NCI-H187 (cell line): ENCODE results near the gene NIT1.

Source experiments
- DNase-seq, 2 experiments: peaks; one replicate each; lab custom pipeline; 2025; lab: John Stamatoyannopoulos, UW

NIT1 gene

DNA sequence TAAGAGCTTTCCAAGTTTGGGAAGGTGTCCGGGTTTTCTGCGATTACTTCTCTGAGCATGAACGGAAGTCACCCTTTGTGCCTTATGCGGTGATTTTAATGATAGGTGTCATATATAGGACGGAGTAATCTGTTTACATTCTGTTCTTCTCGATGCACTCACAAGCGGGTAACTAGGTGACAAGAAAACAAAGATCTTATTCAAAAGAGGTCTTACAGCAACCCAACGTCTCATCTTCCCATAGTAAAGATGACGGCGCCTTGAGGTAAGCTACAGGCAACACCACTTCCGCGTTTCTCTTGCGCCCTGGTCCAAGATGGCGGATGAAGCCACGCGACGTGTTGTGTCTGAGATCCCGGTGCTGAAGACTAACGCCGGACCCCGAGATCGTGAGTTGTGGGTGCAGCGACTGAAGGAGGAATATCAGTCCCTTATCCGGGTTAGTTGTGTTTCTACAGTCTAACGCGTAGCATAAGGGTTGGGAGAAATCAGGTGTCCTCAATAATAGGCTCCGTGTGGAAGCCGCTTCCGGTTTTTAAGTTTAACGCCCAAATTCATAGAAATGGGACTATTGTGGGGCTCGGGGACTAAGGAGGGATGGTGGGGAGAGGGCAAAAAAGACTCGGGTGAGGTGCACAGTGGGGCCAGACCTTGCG lies 35.9 kb downstream of the NIT1 start, which contains the start of gene UFC1:
Gene UFC1, plus strand, starts transcription at position 297 of the 656 bp plus-strand sequence. Its CDS starts 20 bp downstream, at position 317.
- DNase-seq: peak; percentile 93 to 94

DNA sequence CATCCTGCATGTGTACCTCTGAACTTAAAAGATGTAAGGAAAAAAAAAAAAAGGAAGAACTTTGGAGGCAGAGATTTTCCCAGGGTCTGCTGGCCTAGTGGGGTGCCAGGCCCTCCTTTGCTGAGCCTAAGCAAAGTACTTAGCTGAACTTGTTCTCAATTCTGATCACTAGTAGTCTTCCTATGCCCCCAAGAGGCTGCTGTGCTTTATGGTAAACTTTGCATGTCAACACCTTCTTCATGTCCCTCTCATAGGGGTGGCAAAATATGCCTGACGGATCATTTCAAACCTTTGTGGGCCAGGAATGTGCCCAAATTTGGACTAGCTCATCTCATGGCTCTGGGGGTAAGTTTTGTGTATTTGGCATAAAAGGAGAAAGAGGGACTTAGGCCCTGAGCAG lies 40.0 kb downstream of the NIT1 start:
- DNase-seq: no peak

DNA sequence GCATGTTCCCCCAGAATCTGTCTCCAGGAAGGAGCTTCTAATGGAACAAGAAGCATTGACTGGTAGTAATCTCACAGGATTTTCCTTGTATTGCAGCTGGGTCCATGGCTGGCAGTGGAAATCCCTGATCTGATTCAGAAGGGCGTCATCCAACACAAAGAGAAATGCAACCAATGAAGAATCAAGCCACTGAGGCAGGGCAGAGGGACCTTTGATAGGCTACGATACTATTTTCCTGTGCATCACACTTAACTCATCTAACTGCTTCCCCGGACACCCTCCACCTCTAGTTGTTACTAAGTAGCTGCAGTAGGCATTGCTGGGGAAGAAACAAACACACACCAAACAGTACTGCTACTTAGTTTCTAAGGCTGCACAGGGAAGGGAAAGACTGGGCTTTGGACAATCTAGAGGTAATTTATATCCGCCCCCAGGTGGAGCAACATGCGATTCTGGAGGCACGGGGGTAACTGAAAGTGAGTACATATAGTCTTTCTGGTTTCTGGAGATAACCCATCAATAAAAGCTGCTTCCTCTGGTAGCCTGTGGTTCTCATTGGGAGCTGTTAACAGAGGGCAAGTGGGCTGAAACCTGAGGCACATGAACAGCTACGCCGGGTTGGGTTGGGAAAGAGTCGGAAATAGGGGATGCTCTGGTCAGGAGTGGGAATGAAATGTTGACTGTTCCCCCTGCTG lies 40.6 kb downstream of the NIT1 start:
- DNase-seq: no peak

DNA sequence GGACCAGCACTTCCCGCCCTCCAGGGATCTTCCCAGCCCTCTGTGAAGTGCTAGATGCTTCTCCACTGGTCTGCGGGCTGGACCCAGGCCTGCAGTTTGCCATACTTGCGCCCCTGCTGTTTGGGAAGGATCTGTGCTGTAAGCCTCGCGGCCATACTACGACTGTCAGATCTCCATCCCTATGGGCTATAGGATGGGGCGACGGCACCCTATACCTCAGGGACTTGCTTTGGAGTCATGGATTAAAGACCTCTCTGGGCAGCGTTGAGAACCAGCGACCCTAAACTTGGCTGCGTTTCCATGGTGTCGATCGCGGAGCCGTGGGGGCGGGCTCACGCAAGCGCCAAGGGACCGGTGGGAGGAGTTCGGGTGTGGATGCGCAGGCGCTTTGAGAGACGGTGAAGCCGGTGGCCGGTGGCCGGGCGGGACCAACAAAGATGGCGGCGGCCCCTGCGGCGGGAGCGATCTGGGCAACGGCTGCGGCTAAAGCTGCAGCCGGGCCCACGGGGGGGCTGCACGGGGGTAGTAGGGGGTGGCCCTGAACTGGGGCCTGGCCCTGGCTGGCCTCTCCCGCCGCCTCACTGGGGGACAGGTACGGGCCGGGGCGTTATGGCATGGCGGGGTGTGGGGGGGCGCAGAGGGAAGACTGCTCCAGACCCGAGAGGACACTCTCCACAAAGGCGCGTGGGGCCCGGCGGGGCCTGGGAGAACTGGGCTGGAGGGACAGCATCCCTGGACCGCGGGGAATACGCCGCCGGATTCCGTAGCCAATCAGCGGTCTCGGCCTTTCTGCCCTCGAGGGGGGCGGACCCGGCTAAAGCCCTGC lies 41.4 kb downstream of the NIT1 start, which contains the start of gene USP21:
Gene USP21, plus strand, starts transcription at position 414 of the 826 bp plus-strand sequence. CDS start 1,141 bp downstream, outside the sequence.
- peak; percentile 96 to 98 for DNase-seq

DNA sequence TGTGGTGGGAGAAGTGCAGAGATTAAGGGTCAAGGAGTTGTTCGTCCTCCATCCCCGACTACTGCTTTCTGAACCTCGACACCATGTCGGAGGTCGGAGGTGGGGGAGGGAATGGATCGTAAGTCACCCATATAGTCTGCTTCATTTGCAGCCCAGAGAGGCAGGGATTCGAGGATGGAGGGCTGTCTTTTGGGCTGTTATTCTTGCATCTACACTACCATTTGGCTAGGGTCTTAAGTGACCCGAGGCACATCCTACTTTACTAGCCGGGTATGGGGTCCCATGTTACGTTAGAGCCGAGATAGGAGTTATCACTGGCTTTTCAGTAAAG lies 42.0 kb downstream of the NIT1 start:
- no peak for DNase-seq

DNA sequence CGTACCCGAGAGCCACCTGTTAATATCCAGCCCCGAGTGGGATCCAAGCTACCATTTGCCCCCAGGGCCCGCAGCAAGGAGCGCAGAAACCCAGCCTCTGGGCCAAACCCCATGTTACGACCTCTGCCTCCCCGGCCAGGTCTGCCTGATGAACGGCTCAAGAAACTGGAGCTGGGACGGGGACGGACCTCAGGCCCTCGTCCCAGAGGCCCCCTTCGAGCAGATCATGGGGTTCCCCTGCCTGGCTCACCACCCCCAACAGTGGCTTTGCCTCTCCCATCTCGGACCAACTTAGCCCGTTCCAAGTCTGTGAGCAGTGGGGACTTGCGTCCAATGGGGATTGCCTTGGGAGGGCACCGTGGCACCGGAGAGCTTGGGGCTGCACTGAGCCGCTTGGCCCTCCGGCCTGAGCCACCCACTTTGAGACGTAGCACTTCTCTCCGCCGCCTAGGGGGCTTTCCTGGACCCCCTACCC lies 42.8 kb downstream of the NIT1 start:
- no peak for DNase-seq

DNA sequence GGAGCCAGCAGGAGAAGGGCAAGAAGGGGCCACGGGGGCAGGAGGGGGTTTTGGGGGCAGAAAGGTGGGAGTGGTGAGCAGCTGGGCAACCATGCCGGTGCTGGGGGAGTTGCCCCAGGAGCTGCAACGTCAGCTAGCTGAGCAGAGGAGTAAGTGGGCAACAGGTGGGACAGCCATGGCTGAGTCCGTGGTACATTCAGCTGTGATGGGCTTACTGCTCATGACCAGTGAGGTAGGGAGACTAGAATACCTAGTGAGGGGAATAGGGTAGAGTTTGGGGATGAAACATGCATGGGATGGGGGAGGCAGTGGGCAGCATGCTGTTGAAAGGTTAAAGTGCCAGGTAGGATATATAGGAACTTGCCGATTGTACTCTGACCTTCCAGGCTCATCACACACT lies 43.7 kb downstream of the NIT1 start:
- DNase-seq: no peak

DNA sequence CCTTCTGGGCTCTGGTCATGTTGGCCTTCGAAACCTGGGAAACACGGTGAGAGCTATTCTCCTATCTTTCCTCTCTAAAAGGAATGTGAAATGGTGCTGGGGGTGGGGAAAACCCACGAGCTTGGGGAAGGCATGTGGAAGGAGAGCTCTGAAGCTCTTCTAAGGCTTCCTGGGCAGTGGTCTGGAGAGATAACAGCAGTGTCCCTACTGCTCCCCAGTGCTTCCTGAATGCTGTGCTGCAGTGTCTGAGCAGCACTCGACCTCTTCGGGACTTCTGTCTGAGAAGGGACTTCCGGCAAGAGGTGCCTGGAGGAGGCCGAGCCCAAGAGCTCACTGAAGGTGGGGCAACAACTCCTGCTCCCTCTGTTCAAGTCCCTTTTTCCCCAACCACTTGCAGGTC lies 44.1 kb downstream of the NIT1 start:
- no peak for DNase-seq

DNA sequence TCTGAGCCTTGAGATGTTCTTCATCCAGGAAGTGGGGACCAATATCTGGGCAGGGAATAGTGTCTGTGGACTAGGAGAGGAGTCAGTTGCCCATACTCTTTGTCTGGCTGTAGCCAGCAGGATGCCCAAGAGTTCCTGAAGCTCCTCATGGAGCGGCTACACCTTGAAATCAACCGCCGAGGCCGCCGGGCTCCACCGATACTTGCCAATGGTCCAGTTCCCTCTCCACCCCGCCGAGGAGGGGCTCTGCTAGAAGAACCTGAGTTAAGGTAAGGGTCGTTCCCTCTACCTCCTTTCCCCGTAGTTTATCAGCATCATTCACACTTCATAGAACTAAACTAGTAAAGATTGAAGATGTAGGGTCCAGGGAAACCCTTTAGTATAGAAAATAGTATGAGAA lies 44.9 kb downstream of the NIT1 start:
- DNase-seq: no peak

DNA sequence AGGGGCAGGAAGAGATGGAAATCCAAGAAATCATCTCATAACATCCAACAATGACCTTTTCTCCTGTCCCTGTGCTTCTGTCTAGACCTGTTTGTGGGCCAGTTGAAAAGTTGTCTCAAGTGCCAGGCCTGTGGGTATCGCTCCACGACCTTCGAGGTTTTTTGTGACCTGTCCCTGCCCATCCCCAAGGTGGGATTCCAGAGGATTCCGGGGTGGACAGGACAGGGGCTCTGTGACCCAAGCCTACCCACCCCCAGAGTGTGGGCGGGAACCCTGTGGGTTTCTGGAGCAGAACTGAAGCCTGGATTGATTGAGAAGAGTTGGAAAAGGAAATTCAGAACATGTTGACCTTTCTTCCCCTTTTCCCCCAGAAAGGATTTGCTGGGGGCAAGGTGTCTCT lies 45.9 kb downstream of the NIT1 start:
- no peak for DNase-seq

DNA sequence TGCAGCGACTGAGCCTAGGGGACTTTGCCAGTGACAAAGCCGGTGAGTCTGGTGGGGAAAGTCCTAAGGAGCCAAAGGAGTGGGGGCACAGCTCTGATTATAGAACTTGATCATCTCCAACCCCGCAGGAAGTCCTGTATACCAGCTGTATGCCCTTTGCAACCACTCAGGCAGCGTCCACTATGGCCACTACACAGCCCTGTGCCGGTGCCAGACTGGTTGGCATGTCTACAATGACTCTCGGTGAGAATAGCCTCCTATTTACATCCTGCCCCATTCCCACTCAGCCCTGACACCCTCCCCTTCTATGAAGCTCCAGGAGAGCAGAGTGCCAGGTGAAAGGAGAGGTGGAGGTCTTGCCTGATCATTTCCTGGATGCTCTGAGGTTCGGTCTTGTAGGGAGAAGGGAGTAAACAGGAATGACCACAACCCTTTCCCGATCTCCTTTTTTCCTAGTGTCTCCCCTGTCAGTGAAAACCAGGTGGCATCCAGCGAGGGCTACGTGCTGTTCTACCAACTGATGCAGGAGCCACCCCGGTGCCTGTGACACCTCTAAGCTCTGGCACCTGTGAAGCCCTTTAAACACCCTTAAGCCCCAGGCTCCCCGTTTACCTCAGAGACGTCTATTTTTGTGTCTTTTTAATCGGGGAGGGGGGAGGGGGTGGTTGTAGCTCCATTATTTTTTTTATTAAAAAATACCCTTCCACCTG lies 47.2 kb downstream of the NIT1 start:
- DNase-seq: no peak

DNA sequence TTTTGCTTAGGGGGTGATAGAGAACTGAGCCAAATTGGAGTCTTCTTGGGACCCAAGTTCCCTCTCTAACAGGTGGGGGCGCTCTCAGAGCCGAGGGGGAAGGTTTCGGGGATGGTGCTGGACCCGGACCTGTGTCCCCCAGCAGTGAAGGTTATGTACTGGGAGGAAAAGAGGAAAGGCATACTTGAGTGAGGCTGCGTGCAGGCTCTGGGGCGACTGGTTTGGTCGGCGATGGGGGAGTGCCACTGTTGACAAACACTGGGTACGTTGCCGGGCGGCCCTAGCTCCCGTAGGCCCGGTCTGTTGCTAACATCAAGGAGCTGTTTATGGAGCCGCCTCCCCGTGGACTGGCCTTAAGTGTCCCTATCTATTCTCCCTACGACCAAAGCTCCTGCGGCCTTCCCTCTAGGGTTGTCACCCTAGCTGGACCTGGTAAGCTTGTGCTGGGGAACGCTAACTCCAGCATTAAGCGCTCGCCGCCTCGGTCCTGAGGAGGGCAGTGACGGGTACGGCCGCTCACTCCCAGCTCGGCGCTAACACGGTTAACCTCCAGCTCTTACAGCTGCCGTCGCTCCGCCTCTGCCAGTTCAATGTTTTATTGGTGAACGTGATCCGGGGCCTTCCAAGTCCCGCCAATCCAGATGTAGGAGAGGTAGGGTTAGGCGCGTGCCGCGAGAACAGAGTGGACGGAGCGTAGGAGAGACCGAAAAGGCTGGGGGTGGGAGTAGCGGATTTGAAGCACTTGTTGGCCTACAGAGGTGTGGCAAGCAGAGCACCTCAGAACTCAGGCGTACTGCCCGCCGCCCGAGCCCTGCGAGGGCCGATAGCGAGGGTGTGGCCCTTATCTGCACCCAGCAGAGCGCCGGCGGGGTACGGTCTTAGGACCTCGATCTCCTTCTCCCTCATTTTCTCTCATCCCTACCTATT lies 48.1 kb downstream of the NIT1 start, which contains the start of gene PPOX:
Gene PPOX, plus strand, starts transcription at position 685 of the 927 bp plus-strand sequence. CDS start 422 bp downstream, outside the sequence.
- DNase-seq: peak; percentile 98 to 99

DNA sequence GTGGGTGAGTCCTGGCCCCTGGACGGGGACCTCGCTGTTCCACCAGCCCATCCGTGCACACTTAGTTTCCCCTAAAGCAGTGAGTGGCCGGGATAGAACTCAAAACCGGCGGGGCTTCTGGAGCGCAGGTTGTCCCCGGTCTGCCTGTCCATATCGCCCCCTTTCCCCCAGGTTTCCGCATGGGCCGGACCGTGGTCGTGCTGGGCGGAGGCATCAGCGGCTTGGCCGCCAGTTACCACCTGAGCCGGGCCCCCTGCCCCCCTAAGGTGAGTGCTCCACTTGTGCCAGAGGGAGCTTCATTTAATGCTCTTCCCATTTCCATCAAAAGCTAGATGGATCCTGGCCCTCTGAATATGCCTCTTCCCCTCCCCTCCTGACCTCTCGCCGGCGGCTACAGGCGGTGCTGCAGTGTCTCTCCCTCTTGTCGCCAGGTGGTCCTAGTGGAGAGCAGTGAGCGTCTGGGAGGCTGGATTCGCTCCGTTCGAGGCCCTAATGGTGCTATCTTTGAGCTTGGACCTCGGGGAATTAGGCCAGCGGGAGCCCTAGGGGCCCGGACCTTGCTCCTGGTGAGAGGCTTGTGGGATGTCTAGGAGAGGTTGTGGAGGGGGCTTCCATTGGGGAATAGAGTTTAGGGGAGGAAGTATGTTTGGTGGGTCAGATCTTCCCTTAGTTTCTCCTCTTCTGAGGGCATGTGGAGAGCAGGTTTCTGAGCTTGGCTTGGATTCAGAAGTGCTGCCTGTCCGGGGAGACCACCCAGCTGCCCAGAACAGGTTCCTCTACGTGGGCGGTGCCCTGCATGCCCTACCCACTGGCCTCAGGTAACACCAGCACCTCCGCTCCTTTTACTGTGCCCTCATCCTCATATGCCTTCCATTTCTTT lies 49.0 kb downstream of the NIT1 start:
- DNase-seq: no peak

DNA sequence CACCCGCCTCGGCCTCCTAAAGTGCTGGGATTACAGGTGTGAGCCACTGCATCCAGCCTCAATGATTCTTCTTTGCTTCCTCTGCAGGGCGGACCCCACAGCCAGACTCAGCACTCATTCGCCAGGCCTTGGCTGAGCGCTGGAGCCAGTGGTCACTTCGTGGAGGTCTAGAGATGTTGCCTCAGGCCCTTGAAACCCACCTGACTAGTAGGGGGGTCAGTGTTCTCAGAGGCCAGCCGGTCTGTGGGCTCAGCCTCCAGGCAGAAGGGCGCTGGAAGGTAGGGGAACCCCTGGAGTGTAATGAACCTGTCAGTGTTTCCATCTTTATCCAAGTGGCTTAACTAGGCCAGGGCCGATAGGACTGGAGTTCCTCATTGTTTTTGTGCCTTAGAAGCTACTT lies 51.0 kb downstream of the NIT1 start:
- DNase-seq: no peak
